GM21381 (cell line): ENCODE results near the gene PKNOX2.

ENCODE experiments used
- ATAC-seq: cut with Tn5 transposase; IDR thresholded peaks from one replicate; pipeline ENCODE4 v1.9.1; 2021; ENCODE audit warnings: mild to moderate bottlenecking, moderate library complexity; ENCODE audit not compliant: unreplicated experiment

The PKNOX2 gene

GRCh38 chr11:125228993-125229392, 64.4 kb downstream of the PKNOX2 start:
- no peak for ATAC-seq

GRCh38 chr11:125229916-125230315, 65.4 kb downstream of the PKNOX2 start:
- ATAC-seq: no peak

- ATAC-seq: no peak
These were observed 68.6 kb downstream of the PKNOX2 start for GRCh38 chr11:125233116-125233515.

DNA sequence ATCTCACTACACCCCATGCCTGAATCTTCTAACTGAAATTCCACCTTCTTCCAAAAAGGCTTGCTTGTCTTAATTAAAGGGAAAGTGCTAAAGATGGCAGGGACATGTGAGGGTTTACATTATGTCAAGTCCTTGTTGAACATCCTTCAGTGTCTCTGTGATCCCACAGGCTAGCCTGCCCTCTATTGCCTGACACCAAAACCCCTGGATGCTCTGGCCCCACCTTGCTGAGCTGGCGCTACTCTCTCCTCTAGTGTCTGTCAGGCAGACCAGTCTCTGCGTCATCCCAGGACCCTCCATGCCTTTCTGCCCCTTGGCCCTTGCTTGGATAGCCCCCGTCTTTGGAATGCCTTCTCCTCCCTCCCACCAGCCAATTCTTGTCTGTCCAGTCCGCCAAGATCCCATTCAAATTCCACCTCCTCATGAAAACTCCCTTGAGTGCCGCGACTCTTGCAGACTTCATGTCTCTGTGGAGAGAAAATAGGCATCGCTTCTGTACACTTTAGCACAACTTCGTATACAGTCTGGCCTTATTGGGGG, 69.3 kb downstream of the PKNOX2 start:
- no peak for ATAC-seq

GRCh38 chr11:125235071-125235471, 70.5 kb downstream of the PKNOX2 start:
- ATAC-seq: no peak

DNA sequence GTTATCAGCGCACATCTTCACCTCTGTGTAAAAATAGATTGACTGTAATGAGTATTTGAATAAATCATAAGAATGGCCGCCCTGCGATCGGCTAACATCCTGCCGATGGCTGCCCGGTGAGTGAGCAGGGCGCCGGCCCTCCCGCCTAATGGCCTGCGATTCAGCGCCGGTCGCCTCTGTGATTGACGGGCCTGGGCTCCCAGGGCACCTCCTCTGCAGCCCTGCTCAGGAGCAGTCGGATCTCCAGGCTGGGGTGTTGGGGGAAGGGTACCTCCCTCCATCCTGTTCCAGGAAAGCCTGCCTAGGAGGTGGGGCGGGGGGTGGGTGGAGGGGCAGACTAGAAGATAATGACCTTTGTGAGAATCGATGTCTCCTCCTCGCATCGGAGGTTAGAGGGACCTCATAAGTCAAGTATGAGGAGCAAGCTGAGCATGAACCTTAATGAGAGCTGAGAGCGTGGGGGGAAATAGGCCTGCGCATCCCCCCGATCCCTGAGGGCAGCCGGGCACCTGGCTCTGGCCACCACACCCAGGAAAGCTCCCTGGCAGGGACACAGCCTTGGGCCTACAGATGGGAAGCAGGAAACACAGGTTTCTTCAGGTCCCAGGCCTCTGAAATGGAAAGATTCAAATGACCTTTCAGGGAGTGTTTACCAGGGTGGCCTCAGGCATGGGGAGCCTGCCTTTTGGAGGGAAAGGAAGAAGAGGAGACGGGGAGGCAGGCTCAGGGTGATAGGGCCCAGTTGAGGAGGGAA, 71.7 kb downstream of the PKNOX2 start:
- ATAC-seq: no peak

DNA sequence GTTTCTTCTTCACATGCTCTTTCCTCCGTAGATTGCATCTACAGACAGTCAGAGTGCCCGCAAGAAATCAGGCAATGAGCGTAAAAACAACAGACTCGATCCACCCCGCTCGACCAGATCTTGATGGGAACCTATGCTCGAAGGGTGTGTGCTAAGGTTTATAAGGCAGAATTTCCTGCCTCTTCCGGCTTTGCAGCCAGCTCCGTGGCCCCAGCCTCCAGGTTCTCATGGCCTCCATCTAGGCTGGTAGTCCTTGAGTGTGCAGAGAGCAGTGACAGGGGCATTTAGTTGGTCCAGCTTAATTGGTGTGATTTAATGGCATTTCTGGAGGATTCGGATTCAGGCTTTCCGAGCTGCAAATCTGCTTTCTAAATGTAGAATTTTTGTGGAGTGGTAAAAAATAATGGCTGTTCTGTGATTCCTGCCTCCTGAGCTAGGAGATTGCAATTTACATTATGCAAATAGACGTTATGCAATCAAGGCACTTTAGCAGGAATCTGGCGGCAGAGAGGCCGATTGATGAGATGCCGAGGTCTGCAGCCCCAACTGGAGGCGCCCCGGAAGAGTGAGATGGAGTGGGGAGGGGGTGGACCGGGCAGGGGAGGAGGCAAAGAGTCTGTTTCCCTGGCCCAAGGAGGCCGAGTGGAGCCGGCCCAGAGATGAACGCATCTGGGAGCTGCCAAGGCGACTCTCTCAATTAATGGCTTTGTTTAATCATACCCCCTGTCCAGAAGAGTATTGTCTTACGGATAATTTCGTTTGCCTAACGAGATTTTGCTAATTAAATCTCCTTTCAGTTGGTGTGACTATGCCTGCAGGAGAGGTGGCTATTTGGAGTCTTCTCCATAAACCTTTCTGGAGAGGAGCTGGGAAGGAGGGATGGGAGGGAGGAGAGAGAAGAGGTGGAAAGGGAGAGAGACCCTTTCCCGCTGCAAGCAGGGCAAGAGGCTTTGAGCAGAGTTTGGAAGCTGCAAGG, 75.3 kb downstream of the PKNOX2 start:
- ATAC-seq: no peak

DNA sequence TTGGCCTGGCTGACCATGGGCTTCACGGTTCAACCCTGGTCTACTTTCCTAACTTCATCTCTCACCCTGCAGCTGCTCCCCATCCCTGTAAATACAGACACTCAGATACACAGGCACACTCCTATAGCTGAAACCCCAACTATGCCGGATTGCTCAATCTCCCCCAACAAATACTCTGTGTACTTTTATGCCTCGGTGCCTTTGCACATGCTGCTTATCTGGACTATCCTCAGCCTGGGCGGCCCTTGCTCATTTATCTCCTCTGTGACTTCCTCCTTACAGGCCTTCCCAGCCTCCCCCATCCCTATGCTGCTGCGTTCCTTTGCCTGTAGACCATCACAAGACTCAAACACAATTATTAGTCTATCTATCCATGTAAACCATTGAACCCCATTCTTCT, 76.6 kb downstream of the PKNOX2 start:
- no peak for ATAC-seq

DNA sequence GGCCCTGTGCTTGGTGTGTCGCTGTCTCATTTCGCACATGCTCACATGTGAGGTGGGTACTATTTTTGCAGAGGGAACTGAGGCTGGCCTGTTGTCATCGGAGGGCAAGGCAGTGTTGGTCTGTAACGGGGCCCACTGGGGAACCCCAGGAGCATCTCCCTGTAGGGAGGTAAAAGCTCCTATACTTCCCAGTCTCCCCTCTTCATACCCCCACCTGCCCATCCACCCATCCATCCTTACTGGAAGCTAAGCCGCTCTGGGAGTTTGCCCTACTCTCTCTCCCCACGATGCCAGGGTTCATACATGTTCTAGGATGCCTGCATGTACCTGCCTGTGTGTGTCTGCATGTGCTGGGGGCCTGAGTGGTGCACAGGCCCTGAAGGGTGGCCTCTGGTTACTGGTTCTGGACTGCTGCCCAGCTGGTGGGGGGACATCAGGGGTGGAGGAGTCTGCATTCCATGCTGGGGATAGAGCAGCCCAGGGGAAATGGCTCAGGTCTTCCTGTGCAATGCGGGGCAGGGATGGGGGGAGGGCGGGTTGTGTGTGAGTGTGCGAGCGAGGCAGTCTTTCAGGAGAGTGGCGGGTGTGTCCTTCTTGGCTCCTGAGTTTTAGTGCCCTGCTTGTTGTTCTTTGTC, 77.7 kb downstream of the PKNOX2 start:
- ATAC-seq: no peak

DNA sequence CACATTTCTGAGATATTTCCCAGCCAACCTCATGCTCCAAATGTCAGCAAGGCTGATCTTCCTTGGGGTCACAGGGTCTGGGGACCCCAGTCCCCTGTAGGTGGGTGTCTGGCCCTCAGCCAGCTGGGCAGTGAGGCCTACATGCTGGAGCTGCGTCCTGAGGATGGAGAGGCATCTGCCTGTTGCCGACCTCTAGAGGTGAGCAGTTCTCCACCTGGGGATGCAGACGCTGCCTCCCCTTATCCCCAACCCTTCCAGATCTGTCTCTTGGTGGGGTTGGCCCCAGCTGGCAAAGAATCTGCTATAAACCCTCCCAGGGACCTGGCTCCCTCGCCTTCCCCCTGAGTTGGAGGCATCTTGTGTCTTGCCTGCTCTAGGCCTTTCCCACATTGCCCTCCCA, 79.6 kb downstream of the PKNOX2 start:
- ATAC-seq: no peak

- ATAC-seq: no peak
These were observed 80.7 kb downstream of the PKNOX2 start for GRCh38 chr11:125245299-125245698.

- no peak for ATAC-seq
These were observed 82.9 kb downstream of the PKNOX2 start for GRCh38 chr11:125247431-125247830.

GRCh38 chr11:125250318-125251213, 86.0 kb downstream of the PKNOX2 start:
- ATAC-seq: no peak

DNA sequence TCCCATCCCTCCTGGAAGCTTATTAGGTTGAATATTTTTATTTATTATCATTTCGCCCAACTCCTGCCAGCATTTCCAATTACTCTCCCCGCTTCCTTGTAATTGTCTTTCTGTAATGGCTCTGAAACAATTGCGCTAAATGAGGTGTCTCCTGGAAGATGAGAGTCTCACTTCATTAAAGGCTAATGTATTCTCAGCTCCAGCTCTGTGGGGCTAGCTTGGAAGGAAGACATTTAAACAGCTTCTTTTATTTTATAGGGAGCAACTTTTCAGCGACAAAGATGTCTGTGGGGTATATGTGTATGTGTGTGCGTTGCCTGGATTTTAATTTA, 86.6 kb downstream of the PKNOX2 start:
- ATAC-seq: no peak

GRCh38 chr11:125251956-125252355, 87.4 kb downstream of the PKNOX2 start:
- no peak for ATAC-seq

GRCh38 chr11:125253289-125253688, 88.7 kb downstream of the PKNOX2 start:
- no peak for ATAC-seq

- ATAC-seq: no peak
These were observed 89.4 kb downstream of the PKNOX2 start for GRCh38 chr11:125253795-125254525.

DNA sequence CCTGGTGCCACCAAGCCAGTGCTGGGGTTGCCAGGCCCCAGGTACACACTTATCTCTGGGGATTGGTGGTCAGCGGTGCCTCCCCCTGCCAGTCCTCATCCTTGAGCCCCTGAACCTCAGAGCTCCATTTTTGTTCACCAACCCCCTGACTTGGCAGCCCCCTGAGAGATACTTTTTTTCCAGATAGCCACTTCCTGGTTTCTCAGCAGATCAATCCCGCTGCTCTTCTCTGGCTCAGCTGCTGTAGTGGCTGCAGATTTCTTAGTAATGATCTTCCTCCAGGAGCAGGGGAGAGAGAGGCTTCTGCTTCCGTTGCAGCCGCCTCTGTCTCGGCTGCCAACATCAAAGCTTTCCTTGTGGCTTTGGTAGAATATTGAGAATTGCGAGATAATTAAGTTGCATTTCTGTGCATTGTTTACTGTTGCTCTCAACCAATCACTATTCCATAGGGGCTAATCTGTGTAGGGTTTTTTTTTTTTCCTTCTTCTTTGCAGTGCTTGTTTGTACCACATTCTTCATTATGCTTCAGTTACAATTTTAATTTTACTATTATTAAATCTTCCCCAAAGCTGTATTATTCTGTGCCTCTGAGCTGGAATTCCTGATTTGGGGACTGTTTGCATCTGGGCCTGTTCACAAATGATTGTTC, 92.1 kb downstream of the PKNOX2 start:
- no peak for ATAC-seq

DNA sequence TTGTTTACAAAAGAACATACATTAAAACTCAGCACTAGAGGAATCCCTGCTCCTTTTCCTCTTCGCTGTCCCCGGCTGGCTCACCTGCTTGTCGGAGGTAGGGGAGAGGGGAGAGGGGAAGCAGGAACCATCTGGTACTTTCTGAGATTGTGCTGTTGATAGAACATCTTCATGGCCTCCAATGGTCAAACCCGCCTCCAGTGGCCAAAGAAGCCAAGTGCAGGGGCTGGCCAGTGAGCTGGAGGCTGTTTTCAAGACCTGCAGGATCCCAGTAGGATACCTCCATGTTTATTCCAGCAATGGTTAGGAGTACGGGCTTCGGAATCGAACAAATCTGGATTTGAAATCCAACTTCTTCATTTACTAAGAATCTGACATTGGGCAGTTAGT, 92.6 kb downstream of the PKNOX2 start:
- no peak for ATAC-seq
